MCF 10A (cell line): ENCODE results near the gene SSR2. TPM values are rescaled to one million over a fixed set of nuclear protein-coding genes. Genes with fewer than 3 reads are reported as not detected.
A peak's percentile ranks its signal among the peaks of the same experiment; 100 is the strongest.

ENCODE experiments used
- BruUV-seq: library from RNA; stranded (reverse); fragments of 400-500 nt; replicated peaks from 2 replicates; lab custom pipeline; 2021; lab: Mats Ljungman, UMichigan
- CTCF ChIA-PET: fragments of 300-600 bp; sonication (Branson Sonifier 250); formaldehyde crosslinking; extraction: SDS; loops from one replicate; lab custom pipeline; 2021; ENCODE audit warnings: antibody characterized with exemption, inconsistent platforms; lab: Yijun Ruan, JAX
- POLR2A ChIA-PET: fragments of 300-600, 350-650 bp; sonication (Branson Sonifier 250); formaldehyde crosslinking; extraction: SDS; loops from one replicate; lab custom pipeline; 2020; ENCODE audit warnings: antibody characterized with exemption, inconsistent platforms; lab: Yijun Ruan, JAX
- DNase-seq: peaks from one replicate; pipeline ENCODE4 v3.0.0-alpha.2; 2018; ENCODE audit not compliant: unreplicated experiment
- H3K27ac Mint-ChIP-seq: one replicate; pipeline ENCODE4 v1.8.0; 2022; ENCODE audit warnings: mild to moderate bottlenecking, low read depth, mixed read lengths; ENCODE audit not compliant: unreplicated experiment
- H3K27me3 Mint-ChIP-seq: one replicate; pipeline ENCODE4 v1.8.0; 2022; ENCODE audit warnings: mixed read lengths; ENCODE audit not compliant: insufficient read depth, unreplicated experiment
- H3K36me3 Mint-ChIP-seq: one replicate; pipeline ENCODE4 v1.8.0; 2022; ENCODE audit warnings: mild to moderate bottlenecking, moderate library complexity, mixed read lengths; ENCODE audit not compliant: insufficient read depth, unreplicated experiment
- H3K4me1 Mint-ChIP-seq: one replicate; pipeline ENCODE4 v1.8.0; 2022; ENCODE audit warnings: mixed read lengths; ENCODE audit not compliant: insufficient read depth, unreplicated experiment
- H3K4me3 Mint-ChIP-seq: one replicate; pipeline ENCODE4 v1.8.0; 2022; ENCODE audit warnings: mild to moderate bottlenecking, moderate library complexity, mixed read lengths; ENCODE audit not compliant: unreplicated experiment
- H3K9me3 Mint-ChIP-seq: one replicate; pipeline ENCODE4 v1.8.0; 2022; ENCODE audit warnings: mixed read lengths; ENCODE audit not compliant: unreplicated experiment
- CTCF ChIP-seq: fragments of 200-600 bp; IDR thresholded peaks from one replicate; pipeline ENCODE4 v1.8.0; 2022; ENCODE audit warnings: antibody characterized with exemption, mild to moderate bottlenecking; ENCODE audit not compliant: unreplicated experiment
- intact Hi-C: fragments of 100-400 bp; cut with micrococcal nuclease; formaldehyde crosslinking; loops from 2 replicates; pipeline ENCODE4 v1.14.1; 2022
- total RNA-seq: library from RNA; stranded (reverse); gene quantifications from 2 replicates; pipeline ENCODE4 v1.2.3, GENCODE V29; 2022

SSR2 gene
- total RNA-seq, 1 experiment from 2014 or later = 477 TPM

GRCh38 chr1:156001662-156002171 lies 19.0 kb downstream of the SSR2 start:
- no TSS peak for BruUV-seq
- ChIA-PET CTCF (interaction anchor here (0.6 to 7.9 kb wide), 17 partner anchors 11 to 795 kb away, joined by 3 to 71 read pairs (median 5); partner anchors contain the start of gene PMF1), POLR2A (interaction anchor here (0.6 to 6.0 kb wide), 16 partner anchors 7 to 281 kb away, joined by 3 to 61 read pairs (median 4); partner anchors contain the start of genes ARHGEF2, KHDC4, LAMTOR2 and SMG5)
- H3K36me3 Mint-ChIP-seq = no peaks in the 10 kb centered on the region
- H3K9me3 Mint-ChIP-seq = no peaks in the 10 kb centered on the region
- peak; percentile 14 for TF ChIP-seq CTCF
- DNase-seq = no peak
- peak overlapping the region; percentile 74 for H3K4me3 Mint-ChIP-seq
- intact Hi-C loops = loop anchor here (1.0 to 5.0 kb wide), 4 partner anchors 53 to 376 kb away; partner anchors contain the start of gene LAMTOR2
- H3K27me3 Mint-ChIP-seq = no peaks in the 10 kb centered on the region
- H3K27ac Mint-ChIP-seq = peak overlapping the region; percentile 94
- H3K4me1 Mint-ChIP-seq = peaks cover 38% of the 10 kb centered on the region

- ChIA-PET POLR2A (interaction anchor here (0.6 to 6.0 kb wide), 15 partner anchors 10 to 201 kb away, joined by 3 to 61 read pairs (median 4); partner anchors contain the start of genes ARHGEF2, KHDC4, LAMTOR2 and SSR2), CTCF (interaction anchor here (0.5 to 7.9 kb wide), 13 partner anchors 11 to 794 kb away, joined by 3 to 71 read pairs (median 3); no protein-coding TSS in a partner anchor)
- intact Hi-C loops = loop anchor here (1.0 to 5.0 kb wide), 2 partner anchors 65 to 376 kb away; no protein-coding TSS in a partner anchor
- Mint-ChIP-seq H3K4me1 (peaks cover 35% of the 10 kb centered on the region), H3K27ac (peak overlapping the region; percentile 94), H3K36me3 (no peaks in the 10 kb centered on the region), H3K9me3 (no peaks in the 10 kb centered on the region), H3K4me3 (peak overlapping the region; percentile 74), H3K27me3 (no peaks in the 10 kb centered on the region)
- TF ChIP-seq CTCF = no peak
- DNase-seq = no peak
- BruUV-seq = no TSS peak
These were observed 19.6 kb downstream of the SSR2 start for GRCh38 chr1:156001021-156001661.

- no peak overlapping the region for H3K4me3 Mint-ChIP-seq
- TF ChIP-seq CTCF = no peak
- H3K4me1 Mint-ChIP-seq = peaks cover 35% of the 10 kb centered on the region
- POLR2A ChIA-PET = interaction anchor here (0.9 to 5.5 kb wide), 3 partner anchors 52 to 66 kb away, joined by 3 to 61 read pairs (median 4); partner anchors contain the start of gene KHDC4
- no TSS peak for BruUV-seq
- H3K36me3 Mint-ChIP-seq = no peaks in the 10 kb centered on the region
- intact Hi-C loops = loop anchor here (5.0 kb wide), 1 partner anchor 377 kb away; no protein-coding TSS in a partner anchor
- no peak overlapping the region for H3K27ac Mint-ChIP-seq
- H3K9me3 Mint-ChIP-seq = no peaks in the 10 kb centered on the region
- no peak for DNase-seq
- no peaks in the 10 kb centered on the region for H3K27me3 Mint-ChIP-seq
- CTCF ChIA-PET = interaction anchor here (0.7 to 7.9 kb wide), 4 partner anchors 9 to 1665 kb away, joined by 3 to 71 read pairs (median 8); no protein-coding TSS in a partner anchor
These were observed 20.8 kb downstream of the SSR2 start for GRCh38 chr1:155999964-156000363.

GRCh38 chr1:155996166-155996565 lies 24.6 kb downstream of the SSR2 start:
- Mint-ChIP-seq H3K27ac (no peak overlapping the region), H3K27me3 (no peaks in the 10 kb centered on the region), H3K9me3 (no peaks in the 10 kb centered on the region), H3K4me1 (peaks cover 5% of the 10 kb centered on the region), H3K36me3 (peaks cover 7% of the 10 kb centered on the region), H3K4me3 (no peak overlapping the region)
- ChIA-PET POLR2A (interaction anchor here (0.7 to 0.9 kb wide), 2 partner anchors 17 to 197 kb away, joined by 4 read pairs; no protein-coding TSS in a partner anchor), CTCF (interaction anchor here (0.6 to 9.4 kb wide), 6 partner anchors 8 to 70 kb away, joined by 3 to 175 read pairs (median 4); partner anchors contain the start of gene RXFP4)
- no peak for DNase-seq
- intact Hi-C loops = no loop called here
- no peak for TF ChIP-seq CTCF
- BruUV-seq = no TSS peak
